Ascending aorta (tissue), 2 donors: ENCODE data around the gene SUGP2. TPM values are rescaled to one million over a fixed set of nuclear protein-coding genes. Genes with fewer than 3 reads are reported as not detected.
A peak's percentile ranks its signal among the peaks of the same experiment; 100 is the strongest.

Source experiments
- DNase-seq, 2 donors: peaks; one replicate each; pipeline ENCODE4 v3.0.0-alpha.2; 2019; ENCODE audit warnings: low spot score in 2 of 2
- H3K27ac ChIP-seq, 2 donors: fragments of 200-600 bp; sonication (generic); one replicate each; pipeline ENCODE4 v1.5.1; 2016 to 2017; ENCODE audit warnings: mild to moderate bottlenecking in 1 of 2
- H3K27me3 ChIP-seq: fragments of 200-600 bp; sonication (generic); one replicate; pipeline ENCODE4 v1.5.1; 2017
- H3K36me3 ChIP-seq, 2 donors: fragments of 200-600 bp; sonication (generic); one replicate each; pipeline ENCODE4 v1.5.1; 2016
- H3K4me1 ChIP-seq, 2 donors: fragments of 200-600 bp; sonication (generic); one replicate each; pipeline ENCODE4 v1.5.1; 2016 to 2017; ENCODE audit warnings: mild to moderate bottlenecking in 1 of 2
- H3K4me3 ChIP-seq, 2 donors: fragments of 200-600 bp; sonication (generic); one replicate each; pipeline ENCODE4 v1.5.1; 2016 to 2017; ENCODE audit warnings: mild to moderate bottlenecking in 1 of 2
- H3K9me3 ChIP-seq, 2 donors: fragments of 200-600 bp; sonication (generic); one replicate each; pipeline ENCODE4 v1.5.1; 2016
- intact Hi-C: fragments of 100-400 bp; cut with DNase I; formaldehyde crosslinking; loops from one replicate; pipeline ENCODE4 v1.15.1; 2023
- total RNA-seq: library from RNA; depleted of rRNA; stranded (reverse); fragments of >200 nt; gene quantifications from one replicate; pipeline ENCODE4 v1.1.0, GENCODE V29; 2016
- TF ChIP-seq, protein P1 (sequence below), 3 experiments: fragments of 200-600 bp in 2 of 3; fragments of 450-650 bp in 1 of 3; sonication (generic) in 2 of 3; IDR thresholded peaks; one replicate each; pipeline ENCODE4 v1.5.1; 2016 to 2019; ENCODE audit warnings: antibody characterized with exemption in 3 of 3, mild to moderate bottlenecking in 1 of 3, moderate library complexity in 1 of 3

SUGP2 gene
- total RNA-seq, 1 donor from 2014 or later: 23.6 TPM

DNA sequence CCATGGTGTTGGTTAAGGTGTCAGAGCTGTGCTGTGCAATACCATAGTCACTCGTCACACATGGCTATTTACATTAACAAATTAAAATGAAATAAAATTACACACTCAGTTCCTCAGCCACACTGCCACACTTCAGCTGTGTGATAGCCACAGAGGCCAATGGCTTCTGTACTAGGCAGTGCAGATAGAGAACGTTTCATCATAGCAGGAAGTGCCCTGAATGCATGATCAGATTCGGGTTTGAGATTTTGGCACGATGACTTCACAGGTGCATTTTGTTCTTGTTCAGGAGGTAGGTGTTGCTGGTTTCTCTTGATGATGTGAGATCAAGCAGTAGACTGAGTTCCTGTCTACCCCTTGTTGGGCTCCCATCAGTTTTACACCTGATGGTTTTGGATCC lies 6.6 kb upstream of the SUGP2 start:
- H3K4me1 ChIP-seq: no peaks in the 10 kb centered on the region
- peak overlapping the region in 1 of 2 donors; percentile 50 for H3K27ac ChIP-seq
- TF ChIP-seq, protein P1, sequence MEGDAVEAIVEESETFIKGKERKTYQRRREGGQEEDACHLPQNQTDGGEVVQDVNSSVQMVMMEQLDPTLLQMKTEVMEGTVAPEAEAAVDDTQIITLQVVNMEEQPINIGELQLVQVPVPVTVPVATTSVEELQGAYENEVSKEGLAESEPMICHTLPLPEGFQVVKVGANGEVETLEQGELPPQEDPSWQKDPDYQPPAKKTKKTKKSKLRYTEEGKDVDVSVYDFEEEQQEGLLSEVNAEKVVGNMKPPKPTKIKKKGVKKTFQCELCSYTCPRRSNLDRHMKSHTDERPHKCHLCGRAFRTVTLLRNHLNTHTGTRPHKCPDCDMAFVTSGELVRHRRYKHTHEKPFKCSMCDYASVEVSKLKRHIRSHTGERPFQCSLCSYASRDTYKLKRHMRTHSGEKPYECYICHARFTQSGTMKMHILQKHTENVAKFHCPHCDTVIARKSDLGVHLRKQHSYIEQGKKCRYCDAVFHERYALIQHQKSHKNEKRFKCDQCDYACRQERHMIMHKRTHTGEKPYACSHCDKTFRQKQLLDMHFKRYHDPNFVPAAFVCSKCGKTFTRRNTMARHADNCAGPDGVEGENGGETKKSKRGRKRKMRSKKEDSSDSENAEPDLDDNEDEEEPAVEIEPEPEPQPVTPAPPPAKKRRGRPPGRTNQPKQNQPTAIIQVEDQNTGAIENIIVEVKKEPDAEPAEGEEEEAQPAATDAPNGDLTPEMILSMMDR (IDR thresholded peaks at IDR 0.05): no peak
- no peak for DNase-seq
- H3K36me3 ChIP-seq: peaks cover 0 to 18% of the 10 kb centered on the region in 2 donors
- H3K9me3 ChIP-seq: no peaks in the 10 kb centered on the region
- no peak overlapping the region for H3K4me3 ChIP-seq
- no peaks in the 10 kb centered on the region for H3K27me3 ChIP-seq
- intact Hi-C loops: loop anchor here (2.0 kb wide), 1 partner anchor 23 kb away; the partner anchor contains the start of gene SLC25A42

DNA sequence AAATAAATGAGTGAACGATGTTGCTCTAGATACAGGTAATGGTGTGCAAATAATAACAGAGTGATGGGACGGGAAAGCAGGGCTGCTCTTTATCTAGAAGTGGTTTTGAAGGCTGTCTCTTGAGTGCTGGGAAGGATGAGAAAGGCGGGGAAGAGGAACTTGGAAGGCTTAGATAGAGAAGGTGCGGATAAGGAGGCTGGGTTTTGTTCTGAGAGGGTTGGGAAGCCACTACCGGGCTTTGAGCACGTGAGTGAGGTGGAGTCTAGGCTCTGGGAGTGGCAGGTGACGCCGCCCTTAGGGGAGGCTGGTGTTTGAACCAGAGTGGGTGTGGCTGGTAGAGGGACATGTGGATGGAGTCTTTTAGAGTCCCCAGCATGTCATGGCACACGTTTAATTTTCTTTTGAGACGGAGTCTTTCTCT lies 897 bp upstream of the SUGP2 start:
- DNase-seq: peak in 1 of 2 donors; percentile 72
- Histone ChIP-seq H3K4me3 (peak overlapping the region; percentile 92 to 96), H3K36me3 (peaks cover 4 to 18% of the 10 kb centered on the region in 2 donors), H3K27me3 (no peaks in the 10 kb centered on the region), H3K9me3 (no peaks in the 10 kb centered on the region), H3K27ac (peak overlapping the region in 1 of 2 donors; percentile 94), H3K4me1 (peaks cover 5 to 14% of the 10 kb centered on the region in 2 donors)
- intact Hi-C loops: loop anchor here (5.0 kb wide), 1 partner anchor 117 kb away; the partner anchor contains the start of genes COPE and DDX49
- TF ChIP-seq, protein P1 (IDR thresholded peaks at IDR 0.05): no peak

- intact Hi-C loops: loop anchor here (1.0 to 5.0 kb wide), 2 partner anchors 30 to 116 kb away; partner anchors contain the start of genes COPE, DDX49 and SLC25A42
- Histone ChIP-seq H3K27me3 (no peaks in the 10 kb centered on the region), H3K4me1 (peaks cover 5 to 14% of the 10 kb centered on the region in 2 donors), H3K27ac (peak overlapping the region; percentile 85 to 94), H3K36me3 (peaks cover 15 to 26% of the 10 kb centered on the region in 2 donors), H3K4me3 (peak overlapping the region; percentile 92 to 96), H3K9me3 (no peaks in the 10 kb centered on the region)
- no peak for DNase-seq
- TF ChIP-seq, protein P1 (IDR thresholded peaks at IDR 0.05): no peak
Measured at GRCh38 chr19:19033176-19033425, 216 bp downstream of the SUGP2 start.

- TF ChIP-seq, protein P1 (IDR thresholded peaks at IDR 0.05): no peak
- no peaks in the 10 kb centered on the region for H3K9me3 ChIP-seq
- no peaks in the 10 kb centered on the region for H3K27me3 ChIP-seq
- peaks cover 19 to 27% of the 10 kb centered on the region in 2 donors for H3K36me3 ChIP-seq
- DNase-seq: peak; percentile 80 to 94
- intact Hi-C loops: loop anchor here (1.0 to 5.0 kb wide), 2 partner anchors 31 to 115 kb away; partner anchors contain the start of genes COPE, DDX49 and SLC25A42
- H3K4me3 ChIP-seq: peak overlapping the region; percentile 92 to 96
- H3K27ac ChIP-seq: peak overlapping the region; percentile 85 to 94
- peaks cover 5 to 14% of the 10 kb centered on the region in 2 donors for H3K4me1 ChIP-seq
Measured at GRCh38 chr19:19032420-19033175, 719 bp downstream of the SUGP2 start.

DNA sequence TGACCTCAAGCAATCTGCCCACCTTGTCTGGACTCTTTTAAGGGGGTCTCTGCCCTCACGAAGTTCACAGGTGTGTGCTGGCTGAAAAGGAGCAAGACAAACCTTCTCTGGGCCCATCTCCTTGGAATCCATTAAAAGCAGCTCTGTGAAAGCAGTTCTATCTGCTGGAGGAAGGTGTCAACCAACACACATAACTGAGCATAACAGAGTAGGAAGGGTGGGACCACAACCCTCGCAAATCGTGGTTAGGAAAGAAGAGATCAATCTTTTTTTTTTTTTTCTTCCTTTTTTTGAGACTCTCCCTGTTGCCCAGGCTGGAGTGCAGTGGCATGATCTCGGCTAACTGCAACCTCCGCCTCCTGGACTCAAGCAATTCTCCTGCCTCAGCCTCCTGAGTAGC lies 1.4 kb downstream of the SUGP2 start:
- TF ChIP-seq, protein P1 (IDR thresholded peaks at IDR 0.05): no peak
- no peak for DNase-seq
- Histone ChIP-seq H3K4me3 (peak overlapping the region; percentile 92 to 96), H3K4me1 (peaks cover 5 to 14% of the 10 kb centered on the region in 2 donors), H3K36me3 (peaks cover 19 to 26% of the 10 kb centered on the region in 2 donors), H3K9me3 (no peaks in the 10 kb centered on the region), H3K27ac (peak overlapping the region; percentile 56 to 85), H3K27me3 (no peaks in the 10 kb centered on the region)
- intact Hi-C loops: loop anchor here (5.0 kb wide), 1 partner anchor 115 kb away; the partner anchor contains the start of genes COPE and DDX49
